GM12801 (cell line): ENCODE results near the gene PC.

Source experiments
- TF ChIP-seq, protein P1 (sequence below): IDR thresholded peaks from one replicate; pipeline ENCODE4 v1.5.1; 2011; ENCODE audit warnings: control low read depth; ENCODE audit not compliant: insufficient read length; ENCODE audit errors: extremely low read depth

The PC gene

DNA sequence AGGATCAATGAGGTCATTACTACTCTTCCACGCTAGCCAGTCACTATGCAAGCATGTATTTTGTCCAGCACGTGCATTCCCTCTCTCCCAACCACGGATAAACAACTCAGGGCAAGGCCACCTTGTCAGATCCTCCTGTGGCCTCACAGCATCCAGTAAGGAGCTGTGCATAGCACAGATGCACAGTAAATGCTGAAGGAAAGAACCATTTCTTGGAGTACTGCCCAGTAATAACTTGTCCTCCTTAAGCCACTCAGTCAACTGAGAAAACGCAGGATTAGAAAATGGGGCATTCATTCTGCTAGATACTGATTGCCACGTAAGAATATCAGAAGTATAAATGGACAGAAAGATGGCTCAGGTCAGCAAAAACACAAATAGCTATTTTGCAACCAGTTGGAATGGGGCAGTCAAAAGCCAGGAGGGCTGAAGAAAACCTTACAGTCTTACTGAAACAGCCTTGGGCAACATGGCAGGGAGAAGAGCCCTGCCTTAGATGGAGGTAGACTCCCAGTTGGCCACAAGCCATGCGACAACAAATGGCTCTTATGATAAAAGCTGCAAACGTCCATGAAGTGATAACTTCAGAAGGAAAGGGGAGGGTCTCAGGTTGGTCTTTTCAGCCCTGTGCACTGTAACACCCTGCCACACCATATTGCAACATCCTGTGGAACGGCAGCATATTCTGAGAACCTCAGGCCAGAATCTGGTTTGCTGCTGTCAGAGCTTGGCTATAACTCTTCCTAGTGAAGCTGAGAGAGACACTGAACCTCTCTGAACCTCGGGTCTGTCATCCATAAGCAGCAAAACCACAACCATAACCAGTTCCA lies 23.0 kb downstream of the PC start:
- TF ChIP-seq, protein P1, sequence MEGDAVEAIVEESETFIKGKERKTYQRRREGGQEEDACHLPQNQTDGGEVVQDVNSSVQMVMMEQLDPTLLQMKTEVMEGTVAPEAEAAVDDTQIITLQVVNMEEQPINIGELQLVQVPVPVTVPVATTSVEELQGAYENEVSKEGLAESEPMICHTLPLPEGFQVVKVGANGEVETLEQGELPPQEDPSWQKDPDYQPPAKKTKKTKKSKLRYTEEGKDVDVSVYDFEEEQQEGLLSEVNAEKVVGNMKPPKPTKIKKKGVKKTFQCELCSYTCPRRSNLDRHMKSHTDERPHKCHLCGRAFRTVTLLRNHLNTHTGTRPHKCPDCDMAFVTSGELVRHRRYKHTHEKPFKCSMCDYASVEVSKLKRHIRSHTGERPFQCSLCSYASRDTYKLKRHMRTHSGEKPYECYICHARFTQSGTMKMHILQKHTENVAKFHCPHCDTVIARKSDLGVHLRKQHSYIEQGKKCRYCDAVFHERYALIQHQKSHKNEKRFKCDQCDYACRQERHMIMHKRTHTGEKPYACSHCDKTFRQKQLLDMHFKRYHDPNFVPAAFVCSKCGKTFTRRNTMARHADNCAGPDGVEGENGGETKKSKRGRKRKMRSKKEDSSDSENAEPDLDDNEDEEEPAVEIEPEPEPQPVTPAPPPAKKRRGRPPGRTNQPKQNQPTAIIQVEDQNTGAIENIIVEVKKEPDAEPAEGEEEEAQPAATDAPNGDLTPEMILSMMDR: no peak

DNA sequence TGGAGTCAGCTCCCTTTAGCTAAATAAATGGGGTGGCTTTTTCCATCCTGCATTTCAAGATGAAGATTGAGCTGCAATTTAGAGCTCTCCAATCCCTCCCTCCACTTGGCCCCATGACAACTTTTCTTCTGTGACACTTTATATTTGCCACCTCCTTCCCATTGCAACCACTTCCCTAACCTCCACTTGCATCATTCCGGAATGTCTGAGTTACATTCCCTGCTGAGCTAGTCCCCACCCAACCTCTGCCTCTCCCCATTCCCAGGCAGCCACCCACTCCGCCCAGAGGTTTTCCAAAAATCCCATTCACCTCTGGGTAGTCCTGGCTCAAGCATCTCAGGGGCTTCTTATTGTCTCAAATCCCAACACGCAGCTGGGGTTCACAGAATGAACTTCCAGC lies 24.7 kb downstream of the PC start:
- TF ChIP-seq, protein P1: no peak

DNA sequence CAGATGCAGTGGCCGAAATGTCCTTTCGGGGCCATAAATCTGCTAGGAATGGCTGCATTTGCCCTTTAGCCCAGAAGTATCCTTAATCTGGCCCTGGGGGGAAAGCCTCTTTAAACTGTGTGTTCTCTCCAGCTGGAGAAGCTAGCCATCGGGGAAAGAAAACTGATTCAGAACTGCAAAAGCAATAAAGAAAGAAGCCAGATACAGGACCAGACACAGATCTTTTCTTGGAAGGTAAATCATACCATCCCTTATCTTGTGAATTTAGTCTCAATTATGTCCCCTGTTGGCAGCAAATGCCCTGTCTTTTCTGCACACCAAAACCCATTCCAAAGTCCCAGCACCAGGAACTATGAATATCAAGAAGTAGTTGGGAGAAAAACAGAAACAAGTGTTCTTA lies 25.6 kb downstream of the PC start:
- TF ChIP-seq, protein P1: no peak

DNA sequence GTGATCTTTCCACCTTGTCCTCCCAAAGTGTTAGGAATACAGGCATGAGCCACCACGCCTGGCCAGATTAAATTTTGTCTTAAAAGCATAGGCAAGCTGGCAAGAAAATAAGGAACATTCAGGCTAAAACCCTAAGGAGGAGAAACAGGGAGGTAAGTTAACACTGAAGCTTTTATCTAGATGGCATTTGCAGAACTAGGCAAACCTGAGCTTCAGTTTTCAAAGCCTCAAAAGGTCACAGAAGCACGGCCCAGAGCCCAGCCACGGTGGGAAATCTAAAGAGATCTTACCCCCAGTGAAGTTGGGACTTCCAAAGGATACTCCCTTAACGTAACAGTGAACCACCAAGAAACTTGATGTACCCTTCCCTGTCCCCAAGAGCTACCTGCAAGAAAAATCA lies 28.4 kb downstream of the PC start:
- TF ChIP-seq, protein P1: no peak

DNA sequence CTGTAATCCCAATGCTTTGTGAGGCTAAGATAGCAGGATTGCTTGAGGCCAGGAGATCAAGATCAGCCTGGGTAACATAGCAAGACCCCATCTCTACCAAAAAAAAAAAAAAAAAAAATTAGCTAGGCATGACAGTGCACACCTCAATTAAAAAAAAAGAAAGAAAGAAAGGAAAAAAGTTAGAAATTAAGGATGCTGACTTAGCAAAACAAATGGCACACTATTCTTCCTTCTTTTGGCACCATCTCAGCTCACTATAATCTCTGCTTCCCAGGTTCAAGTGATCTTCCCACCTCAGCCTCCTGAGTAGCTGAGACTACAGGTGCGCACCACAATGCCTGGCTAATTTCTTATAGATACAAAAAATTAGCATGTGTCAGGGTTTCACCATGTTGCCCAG lies 33.9 kb downstream of the PC start:
- TF ChIP-seq, protein P1: no peak

DNA sequence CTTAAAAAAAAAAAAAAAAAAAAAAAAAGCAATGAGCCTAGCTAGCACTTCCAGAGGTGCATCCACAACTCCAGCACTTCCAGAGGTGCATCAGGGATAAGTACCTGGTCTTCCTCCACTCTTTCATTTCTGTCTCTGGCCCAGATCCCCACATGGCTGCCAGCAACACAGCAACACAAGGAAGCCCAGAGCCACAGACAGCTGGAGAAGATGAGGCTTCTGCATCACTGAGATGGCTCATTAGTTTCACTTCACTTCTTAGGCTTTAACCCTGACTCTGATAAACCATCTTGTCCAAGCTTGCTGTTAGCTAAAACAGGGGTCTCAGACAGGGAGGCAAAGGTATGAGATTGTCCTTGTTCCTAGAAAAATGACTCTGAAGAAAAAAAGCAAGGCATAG lies 35.6 kb downstream of the PC start:
- TF ChIP-seq, protein P1: no peak

DNA sequence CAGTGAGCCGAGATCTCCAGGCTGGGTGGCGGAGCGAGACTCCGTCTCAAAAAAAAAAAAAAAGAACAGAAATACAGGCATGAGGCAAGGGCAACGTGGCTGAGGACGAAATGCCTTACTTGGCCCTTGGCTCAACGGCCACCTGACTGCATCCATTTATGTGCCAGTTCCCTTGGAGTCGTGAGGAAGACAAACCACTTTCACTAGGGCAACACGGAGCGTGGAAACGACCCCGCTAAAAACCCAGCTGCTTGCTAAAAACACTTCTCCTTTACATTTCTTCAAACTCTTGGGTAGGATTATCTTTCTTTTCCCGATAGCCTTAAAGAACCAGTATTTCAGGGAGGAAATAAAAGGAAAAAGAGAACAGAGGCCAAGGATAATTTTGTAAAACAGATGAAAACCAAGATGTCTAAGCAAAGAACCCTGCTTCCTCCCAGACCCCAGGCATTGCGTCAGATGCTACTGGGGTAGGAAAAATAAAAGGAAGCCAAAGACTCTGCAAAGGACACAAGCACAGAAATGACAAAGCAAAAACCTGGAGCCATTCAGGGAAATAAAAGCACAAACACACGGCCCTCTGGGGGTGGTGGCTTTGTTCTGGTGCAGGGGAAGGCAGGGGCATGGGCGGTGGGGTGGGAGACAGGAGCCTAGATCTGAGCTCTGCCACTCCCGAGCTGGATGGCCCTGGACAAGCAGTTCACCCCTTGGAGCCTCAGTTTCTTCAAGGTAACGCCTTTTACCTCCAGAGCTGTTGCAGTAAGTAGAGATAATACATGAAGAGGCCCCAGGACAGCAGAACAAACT lies 37.0 kb downstream of the PC start:
- TF ChIP-seq, protein P1: no peak
